Lower leg skin (tissue), 3 donors: Measurements from ENCODE around the gene AUH.

Experiments
- CTCF ChIP-seq, 3 donors: fragments of 450-650 bp; IDR thresholded peaks; one replicate each; pipeline ENCODE4 v1.5.1; 2016; ENCODE audit warnings: antibody characterized with exemption in 3 of 3, mild to moderate bottlenecking in 3 of 3, moderate library complexity in 2 of 3
- POLR2A ChIP-seq, 2 donors: fragments of 450-650 bp; IDR thresholded peaks; one replicate each; pipeline ENCODE4 v1.6.1; 2016 to 2017; ENCODE audit warnings: antibody characterized with exemption in 2 of 2, mild to moderate bottlenecking in 1 of 2, moderate library complexity in 1 of 2

GRCh38 chr9:91170951-91171350 lies 190.8 kb downstream of the AUH start:
- TF ChIP-seq CTCF (IDR thresholded peaks at IDR 0.05) (no peak), POLR2A (IDR thresholded peaks at IDR 0.05) (no peak)
